Measurements from ENCODE around the gene LCK.
A peak's percentile ranks its signal among the peaks of the same experiment; 100 is the strongest.

Gene LCK

GRCh38 chr1:32250893-32251716 is at the start of gene LCK:
Gene LCK, plus strand, starts transcription at chr1:32251265. Its CDS starts 23,065 bp downstream, at chr1:32274330.
- no peak for DNase-seq

GRCh38 chr1:32204943-32205361 is 46.1 kb upstream of the LCK start:
- DNase-seq: no peak

GRCh38 chr1:32205401-32206370 is 45.4 kb upstream of the LCK start, which contains the start of gene IQCC:
Gene IQCC, plus strand, starts transcription at chr1:32205671. Its CDS starts 11 bp downstream, at chr1:32205682.
- peak; percentile 90 for DNase-seq

- DNase-seq: no peak
Measured at GRCh38 chr1:32208469-32208868, 42.6 kb upstream of the LCK start.

- DNase-seq: peak; percentile 36
Measured at GRCh38 chr1:32208891-32209328, 42.2 kb upstream of the LCK start, which contains the start of gene DCDC2B. Gene DCDC2B, plus strand, starts transcription at chr1:32209089. Its CDS starts 5 bp downstream, at chr1:32209094.

- peak; percentile 76 for DNase-seq
Measured at GRCh38 chr1:32215629-32216480, 35.2 kb upstream of the LCK start.

- DNase-seq: no peak
Measured at GRCh38 chr1:32216566-32216965, 34.5 kb upstream of the LCK start.

GRCh38 chr1:32219022-32219421 is 32.0 kb upstream of the LCK start:
- no peak for DNase-seq

GRCh38 chr1:32220746-32221580 is 30.1 kb upstream of the LCK start:
- DNase-seq: no peak

- DNase-seq: no peak
Measured at GRCh38 chr1:32221581-32221979, 29.5 kb upstream of the LCK start.

GRCh38 chr1:32221980-32222755 is 28.9 kb upstream of the LCK start, which contains the start of the genes EIF3I and TMEM234:
Gene EIF3I, plus strand, starts transcription at chr1:32222407. Its CDS starts 35 bp downstream, at chr1:32222442.
Gene TMEM234, minus strand, starts transcription at chr1:32222353. Its CDS starts 31 bp downstream, at chr1:32222322.
- DNase-seq: peak; percentile 94

- no peak for DNase-seq
Measured at GRCh38 chr1:32223683-32224082, 27.4 kb upstream of the LCK start.

GRCh38 chr1:32224285-32224684 is 26.8 kb upstream of the LCK start:
- no peak for DNase-seq

GRCh38 chr1:32228771-32229170 is 22.3 kb upstream of the LCK start:
- no peak for DNase-seq

- no peak for DNase-seq
Measured at GRCh38 chr1:32231843-32232432, 19.1 kb upstream of the LCK start.

GRCh38 chr1:32232558-32233304 is 18.3 kb upstream of the LCK start:
- DNase-seq: no peak

GRCh38 chr1:32234792-32235191 is 16.3 kb upstream of the LCK start:
- DNase-seq: no peak

GRCh38 chr1:32239337-32239736 is 11.7 kb upstream of the LCK start:
- DNase-seq: no peak

GRCh38 chr1:32239790-32240139 is 11.3 kb upstream of the LCK start:
- no peak for DNase-seq

All from OCI-M1 (cell line).